Skin epidermis (tissue), 12 donors: Measurements from ENCODE around the gene LPIN2.
"Not testable (repeated sequence)": the region's sequence is repeated elsewhere in the genome, so short reads cannot be mapped to it uniquely, and the experiment has no call there.

Source experiments
- H3K27ac ChIP-seq, 21 experiments: fragments of 200-600 bp; sonication (generic) in 11 of 21; one replicate each; pipeline ENCODE4 v1.5.0; 2020; ENCODE audit warnings: mild to moderate bottlenecking in 3 of 21, inconsistent platforms in 2 of 21, moderate library complexity in 2 of 21
- H3K4me3 ChIP-seq, 7 experiments: fragments of 200-600 bp; sonication (generic) in 2 of 7; one replicate each; pipeline ENCODE4 v1.5.0; 2020; ENCODE audit warnings: inconsistent platforms in 2 of 7, mild to moderate bottlenecking in 2 of 7, moderate library complexity in 1 of 7

The LPIN2 gene, protein sequence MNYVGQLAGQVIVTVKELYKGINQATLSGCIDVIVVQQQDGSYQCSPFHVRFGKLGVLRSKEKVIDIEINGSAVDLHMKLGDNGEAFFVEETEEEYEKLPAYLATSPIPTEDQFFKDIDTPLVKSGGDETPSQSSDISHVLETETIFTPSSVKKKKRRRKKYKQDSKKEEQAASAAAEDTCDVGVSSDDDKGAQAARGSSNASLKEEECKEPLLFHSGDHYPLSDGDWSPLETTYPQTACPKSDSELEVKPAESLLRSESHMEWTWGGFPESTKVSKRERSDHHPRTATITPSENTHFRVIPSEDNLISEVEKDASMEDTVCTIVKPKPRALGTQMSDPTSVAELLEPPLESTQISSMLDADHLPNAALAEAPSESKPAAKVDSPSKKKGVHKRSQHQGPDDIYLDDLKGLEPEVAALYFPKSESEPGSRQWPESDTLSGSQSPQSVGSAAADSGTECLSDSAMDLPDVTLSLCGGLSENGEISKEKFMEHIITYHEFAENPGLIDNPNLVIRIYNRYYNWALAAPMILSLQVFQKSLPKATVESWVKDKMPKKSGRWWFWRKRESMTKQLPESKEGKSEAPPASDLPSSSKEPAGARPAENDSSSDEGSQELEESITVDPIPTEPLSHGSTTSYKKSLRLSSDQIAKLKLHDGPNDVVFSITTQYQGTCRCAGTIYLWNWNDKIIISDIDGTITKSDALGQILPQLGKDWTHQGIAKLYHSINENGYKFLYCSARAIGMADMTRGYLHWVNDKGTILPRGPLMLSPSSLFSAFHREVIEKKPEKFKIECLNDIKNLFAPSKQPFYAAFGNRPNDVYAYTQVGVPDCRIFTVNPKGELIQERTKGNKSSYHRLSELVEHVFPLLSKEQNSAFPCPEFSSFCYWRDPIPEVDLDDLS

DNA sequence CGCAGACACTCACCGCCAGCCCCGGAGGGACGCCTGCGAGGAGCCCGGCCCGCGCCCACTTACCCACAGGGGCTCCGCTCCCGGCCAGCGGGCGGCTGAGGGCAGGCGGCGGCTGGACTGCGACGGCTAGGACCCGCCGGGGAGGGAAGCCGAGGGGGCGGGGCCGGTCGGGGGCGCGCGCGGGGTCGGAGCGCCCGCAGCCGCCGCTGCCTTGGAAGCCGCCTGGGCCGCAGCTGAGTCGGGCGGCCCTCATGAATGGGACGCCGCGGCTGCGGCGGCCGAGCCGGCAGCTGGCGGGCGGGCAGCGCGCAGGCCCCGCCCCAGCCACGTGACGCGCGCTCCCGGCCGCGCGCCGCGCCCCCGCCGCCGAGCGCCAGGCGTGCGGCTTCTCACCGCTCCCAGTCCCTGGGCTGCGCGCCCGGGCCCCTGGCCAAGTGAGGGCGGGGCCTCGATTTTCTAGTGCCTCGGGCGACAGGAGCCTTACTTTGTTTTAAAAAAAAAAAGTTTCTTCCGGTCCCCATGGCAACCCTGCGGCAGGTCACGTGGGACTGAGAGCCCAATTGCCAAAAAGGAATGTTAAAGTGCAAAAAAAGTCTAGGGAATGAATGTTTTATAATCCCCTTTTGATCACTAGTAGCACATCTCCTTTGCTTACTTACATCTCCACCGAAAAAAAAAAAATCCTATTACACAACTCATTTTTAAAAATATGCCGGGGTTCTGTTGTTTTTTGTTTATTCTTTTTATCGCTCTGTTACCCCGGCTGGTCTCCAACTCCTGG lies at the start of gene LPIN2:
Gene LPIN2 (minus strand): TSS at position 121 of the 781 bp plus-strand sequence. CDS start 52,304 bp downstream, outside the sequence.
- Histone ChIP-seq H3K4me3 (peak within 1 kb of the TSS; percentile 56 to 93 (median 79)), H3K27ac (peak within 1 kb of the TSS; percentile 80 to 98 (median 90))

DNA sequence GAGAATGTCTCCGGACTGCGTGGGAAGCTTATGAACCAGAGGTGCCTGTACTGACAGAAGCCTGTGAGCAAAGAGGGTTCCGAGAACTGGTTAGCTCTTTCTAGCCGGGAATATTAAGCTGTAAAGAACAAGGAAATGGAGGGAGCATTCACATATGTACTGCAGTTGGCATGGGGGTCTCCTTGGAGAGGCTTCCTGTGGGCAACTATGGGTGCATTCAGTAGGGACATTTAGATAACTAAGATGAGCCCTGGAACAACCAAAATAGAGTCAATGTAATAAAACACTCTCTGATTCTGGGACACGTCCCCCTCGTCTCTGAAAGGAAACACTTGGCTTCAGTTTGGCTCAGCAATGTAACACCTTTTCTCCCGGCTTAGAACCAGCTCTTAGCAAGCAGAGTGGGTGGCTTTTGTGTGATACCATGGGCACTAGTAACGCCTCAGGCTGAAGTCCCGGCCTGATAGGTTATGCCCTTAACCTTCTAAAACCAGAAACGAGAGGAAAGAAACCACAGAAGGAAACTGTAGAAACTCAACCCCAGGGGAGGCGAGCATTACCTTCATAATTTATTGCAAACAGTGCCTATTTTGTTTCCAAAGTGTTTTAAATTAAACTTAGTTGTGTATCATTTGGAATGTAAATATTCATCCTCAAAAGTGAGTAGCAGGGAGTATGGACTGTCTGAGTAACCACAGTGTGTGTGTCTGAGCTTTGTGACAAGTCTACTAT lies 48.8 kb upstream of the LPIN2 start:
- H3K4me3 ChIP-seq, result no peak overlapping the region
- peak overlapping the region in 9 of 21 experiments; percentile 44 to 84 (median 76) for H3K27ac ChIP-seq

DNA sequence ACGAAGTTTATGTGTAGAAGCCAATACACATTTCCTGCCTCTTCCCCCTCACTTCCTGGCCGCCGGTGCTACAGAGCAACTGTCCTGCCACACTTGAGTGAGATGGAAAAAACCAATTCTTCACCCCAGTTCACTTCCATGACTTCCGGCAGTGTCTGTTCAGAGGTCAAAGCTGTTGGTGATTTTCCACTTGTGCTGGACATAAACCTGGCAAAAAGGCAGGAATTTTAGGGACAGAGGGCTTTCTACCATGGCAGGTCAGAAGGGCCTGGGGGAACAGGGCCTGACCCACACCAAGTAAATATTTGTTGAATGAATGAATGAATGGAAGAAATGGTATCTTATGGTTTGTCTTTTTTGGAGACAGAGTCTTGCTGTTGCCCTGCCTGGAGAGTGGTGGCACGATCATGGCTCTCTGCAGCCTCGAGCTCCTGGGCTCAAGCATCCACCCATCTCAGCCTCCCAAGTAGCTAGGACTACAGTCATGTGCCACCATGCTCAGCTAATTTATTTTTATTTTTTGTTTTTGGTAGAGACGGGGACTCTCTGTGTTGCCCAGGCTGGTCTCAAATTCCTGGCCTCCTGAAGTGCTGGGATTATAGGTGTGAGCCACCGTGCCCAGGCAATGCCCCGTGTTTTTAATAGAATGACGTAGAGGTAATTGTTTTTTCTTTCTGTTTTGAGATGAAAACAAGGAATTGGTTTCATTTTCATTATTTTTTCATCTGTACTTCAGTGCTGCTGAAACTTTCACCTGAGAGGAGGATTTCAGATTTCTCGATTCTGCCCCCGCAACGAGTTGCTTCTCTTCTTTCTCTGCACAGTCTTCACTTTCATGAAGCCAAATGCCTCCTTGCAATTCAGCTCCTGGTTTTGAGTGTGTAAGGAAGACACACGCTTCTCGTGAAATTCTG lies 48.0 kb upstream of the LPIN2 start:
- H3K4me3 ChIP-seq, result no peak overlapping the region
- peak overlapping the region in 16 of 21 experiments; percentile 5 to 84 (median 55) for H3K27ac ChIP-seq

DNA sequence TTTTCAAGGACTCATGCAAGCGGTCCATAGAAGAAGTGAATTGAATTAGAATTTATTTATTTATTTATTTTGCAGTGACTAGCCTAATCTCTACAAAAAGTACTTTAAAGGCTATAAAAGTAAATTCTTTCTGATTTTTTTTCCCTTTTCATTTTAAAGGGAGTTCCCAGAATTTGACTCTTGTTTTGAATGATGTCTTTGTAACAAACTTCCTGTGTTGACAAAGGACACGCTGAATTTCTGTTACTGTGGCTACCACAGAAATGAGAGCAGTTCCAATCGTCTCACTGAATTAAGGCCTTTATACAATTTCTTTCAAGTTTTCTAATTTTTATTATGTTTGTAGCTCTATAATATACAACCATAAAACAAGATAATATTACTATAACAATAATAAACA lies 46.3 kb upstream of the LPIN2 start:
- peak overlapping the region in 12 of 21 experiments; percentile 12 to 84 (median 55) for H3K27ac ChIP-seq
- no peak overlapping the region for H3K4me3 ChIP-seq

DNA sequence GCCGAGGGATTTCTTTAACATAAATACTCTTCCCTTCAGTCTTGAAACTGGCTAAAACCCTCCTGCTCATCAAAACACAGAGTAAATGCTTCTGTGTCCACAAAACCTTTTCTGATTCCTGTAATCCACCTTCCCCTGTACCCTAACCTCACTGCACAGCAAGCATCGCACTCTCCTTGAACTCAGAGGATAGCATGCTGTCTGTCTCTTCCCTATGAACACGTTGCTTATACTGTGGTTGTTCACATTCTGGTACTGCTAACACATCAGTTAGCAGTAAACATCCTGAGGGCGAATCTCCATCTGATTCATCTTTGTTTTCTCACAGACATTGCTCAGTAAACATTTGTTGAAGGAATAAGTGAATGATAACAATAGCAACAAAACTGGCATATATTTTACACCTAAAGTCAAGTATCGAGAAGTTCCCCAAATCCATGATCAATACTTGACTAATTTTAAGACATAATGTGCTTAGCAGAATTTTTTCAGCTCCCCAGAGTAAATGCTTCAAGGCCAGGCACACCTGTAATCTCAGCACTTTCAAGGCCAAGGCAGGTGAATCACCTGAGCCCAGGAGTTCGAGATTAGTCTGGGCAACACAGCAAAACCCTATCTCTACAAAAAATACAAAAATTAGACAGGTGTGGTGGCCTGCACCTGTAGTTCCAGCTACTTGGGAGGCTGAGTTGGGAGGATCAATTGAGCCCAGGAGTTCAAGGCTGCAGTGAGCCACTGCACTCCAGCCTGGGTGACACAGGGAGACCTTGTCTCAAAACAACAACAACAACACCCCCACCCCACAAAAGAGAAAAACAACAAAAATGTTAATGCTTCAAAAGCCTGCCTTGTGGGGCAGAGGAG lies 45.6 kb upstream of the LPIN2 start:
- Histone ChIP-seq H3K27ac (peak overlapping the region in 10 of 21 experiments; percentile 19 to 84 (median 66)), H3K4me3 (no peak overlapping the region)

DNA sequence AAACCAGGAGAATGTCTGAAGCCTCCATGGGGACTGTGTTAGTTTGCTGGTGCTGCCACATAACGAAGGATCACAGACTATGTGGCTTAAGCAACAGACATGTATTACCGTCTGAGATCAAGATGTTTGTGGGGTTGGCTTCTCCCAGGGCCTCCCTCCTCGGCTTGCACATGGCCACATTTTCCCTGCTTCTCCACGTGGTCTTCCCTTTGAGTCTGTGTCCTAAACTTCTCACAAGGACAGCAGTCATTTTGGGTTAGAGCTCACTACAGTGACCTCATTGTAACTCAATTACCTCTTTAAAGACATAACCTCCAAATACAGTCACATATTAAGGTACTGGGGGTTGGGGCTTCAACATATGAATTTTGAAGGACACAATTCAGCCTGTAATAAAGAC lies 44.6 kb upstream of the LPIN2 start:
- peak overlapping the region in 4 of 21 experiments; percentile 4 to 84 (median 78) for H3K27ac ChIP-seq
- no peak overlapping the region for H3K4me3 ChIP-seq

DNA sequence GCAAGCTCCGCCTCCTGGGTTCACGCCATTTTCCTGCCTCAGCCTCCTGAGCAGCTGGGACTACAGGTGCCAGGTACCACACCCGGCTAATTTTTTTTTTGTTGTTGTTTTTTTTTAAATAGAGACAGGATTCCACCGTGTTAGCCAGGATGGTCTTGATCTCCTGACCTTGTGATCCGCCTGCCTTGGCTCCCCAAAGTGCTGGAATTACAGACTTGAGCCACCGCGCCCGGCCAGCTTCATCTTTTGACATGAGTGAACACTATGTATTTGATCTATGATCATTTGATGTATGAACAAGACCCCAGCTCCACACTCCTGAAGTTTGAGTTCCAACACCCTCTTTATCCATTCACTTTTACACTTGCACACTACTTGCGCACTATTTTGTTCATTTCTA lies 43.4 kb upstream of the LPIN2 start:
- Histone ChIP-seq H3K27ac (no peak overlapping the region), H3K4me3 (no peak overlapping the region)

DNA sequence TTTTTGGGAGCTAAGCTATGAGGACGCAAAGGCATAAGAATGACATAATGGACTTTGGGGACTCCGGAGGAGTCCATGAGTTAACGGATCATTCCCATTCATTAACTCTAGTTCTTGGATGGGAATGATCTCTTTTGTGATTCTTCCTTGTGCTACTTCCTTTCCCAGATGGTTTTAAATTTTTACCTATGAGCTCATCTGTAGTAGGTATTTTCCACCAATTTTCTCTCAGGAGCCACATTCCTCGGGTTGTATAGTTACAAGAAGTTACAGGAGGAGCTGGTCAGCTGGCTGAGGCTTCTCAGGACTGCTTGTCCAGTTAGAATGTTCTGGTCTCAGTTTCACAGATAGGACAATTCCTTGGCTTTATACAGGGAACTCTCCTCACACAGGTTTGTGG lies 42.9 kb upstream of the LPIN2 start:
- H3K27ac ChIP-seq, result no peak overlapping the region
- H3K4me3 ChIP-seq, result no peak overlapping the region

DNA sequence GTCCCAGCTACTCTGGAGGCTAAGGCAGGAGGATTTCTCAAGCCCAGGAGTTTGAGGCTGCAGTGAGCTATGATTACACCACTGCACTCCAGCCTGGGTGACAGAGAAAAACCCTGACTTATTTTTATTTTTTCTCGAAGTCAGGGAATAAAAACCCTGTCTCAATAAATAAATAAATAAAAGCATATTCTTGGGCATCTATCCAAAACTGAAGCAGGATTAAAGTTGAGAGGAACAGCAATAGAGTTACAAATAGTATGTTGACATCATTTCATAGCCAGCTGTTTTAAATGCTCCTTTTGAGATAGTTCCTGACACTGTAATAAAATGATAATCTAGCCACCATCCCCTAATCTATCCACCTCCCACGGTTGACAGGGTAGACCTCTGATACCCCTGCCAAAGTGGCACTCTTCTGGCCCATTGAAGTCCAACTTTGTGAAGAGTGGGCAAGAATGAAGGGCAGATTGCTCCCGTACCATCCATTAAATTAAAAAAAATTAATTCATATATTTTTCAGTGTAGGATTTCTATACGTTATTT lies 42.3 kb upstream of the LPIN2 start:
- no peak overlapping the region for H3K27ac ChIP-seq
- H3K4me3 ChIP-seq, result no peak overlapping the region

DNA sequence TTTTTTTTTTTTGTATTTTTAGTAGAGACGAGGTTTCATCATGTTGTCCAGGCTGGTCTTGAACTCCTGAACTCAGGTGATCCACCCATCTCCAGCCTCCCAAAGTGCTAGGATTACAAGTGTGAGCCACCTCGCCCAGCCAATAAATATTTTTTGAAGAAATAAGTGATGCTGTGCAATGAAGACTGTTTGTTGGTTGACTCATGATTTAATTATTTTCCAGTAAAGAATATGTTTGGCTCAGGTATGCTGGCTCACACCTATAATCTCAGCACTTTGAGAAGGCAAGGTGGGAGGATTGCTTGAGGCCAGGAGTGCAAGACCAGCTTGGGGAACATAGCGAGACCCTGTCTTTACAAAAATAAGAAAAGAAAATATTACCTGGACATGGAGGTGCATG lies 41.8 kb upstream of the LPIN2 start:
- Histone ChIP-seq H3K27ac (no peak overlapping the region), H3K4me3 (no peak overlapping the region)

DNA sequence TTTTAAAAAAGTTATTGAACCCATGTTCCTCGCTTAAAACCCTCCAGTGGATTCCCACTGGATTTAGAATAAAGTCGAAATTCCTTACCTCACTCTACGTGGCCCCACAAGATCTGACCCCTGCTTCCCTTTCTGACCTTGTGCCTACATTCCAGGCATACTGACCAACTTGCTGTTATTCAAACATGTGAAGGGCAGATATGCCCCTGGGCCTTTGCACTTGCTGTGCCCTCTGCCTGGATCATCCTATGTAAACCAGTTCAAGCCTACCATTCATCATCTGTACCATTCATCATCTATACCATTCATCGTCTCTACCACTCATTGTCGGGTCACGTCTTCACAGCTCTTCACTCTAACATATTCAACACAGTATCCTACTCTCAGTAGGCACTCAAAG lies 41.3 kb upstream of the LPIN2 start:
- Histone ChIP-seq H3K27ac (no peak overlapping the region), H3K4me3 (no peak overlapping the region)

DNA sequence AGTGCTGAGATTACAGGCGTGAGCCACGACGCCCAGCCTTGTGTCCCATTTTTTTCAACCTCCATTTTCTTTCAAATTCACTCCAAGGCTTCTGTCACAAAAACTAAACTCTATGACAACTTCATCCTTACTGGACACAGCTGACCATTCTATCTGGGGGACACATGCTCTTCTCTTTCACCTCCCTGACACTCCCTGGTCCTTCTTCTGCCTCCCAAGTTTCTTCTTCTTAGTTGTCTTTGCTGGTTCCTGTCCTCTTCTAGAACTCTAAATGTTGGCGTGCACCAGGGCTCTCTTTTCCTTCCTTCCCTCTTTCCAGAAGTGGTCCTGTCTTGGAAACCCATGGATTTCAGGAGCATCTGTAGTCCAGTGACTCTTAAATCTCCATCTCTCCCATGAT lies 40.1 kb upstream of the LPIN2 start:
- H3K27ac ChIP-seq, result no peak overlapping the region
- H3K4me3 ChIP-seq, result no peak overlapping the region

DNA sequence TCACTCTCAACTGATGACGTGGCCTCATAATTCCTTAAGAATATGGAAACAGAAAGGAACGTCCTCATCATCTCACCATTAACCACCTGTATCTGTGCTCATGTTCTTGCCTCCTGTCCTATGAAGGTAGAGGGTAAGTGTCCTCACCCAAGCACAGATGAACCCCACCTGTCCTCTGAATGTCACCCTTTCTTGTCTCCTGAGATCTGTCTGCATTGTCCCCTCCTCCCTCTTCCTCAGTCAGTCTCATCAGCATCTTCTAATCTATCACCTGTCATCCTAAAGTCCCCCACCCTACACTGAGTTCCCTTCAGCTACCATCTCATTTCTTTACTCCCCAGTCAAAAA lies 39.4 kb upstream of the LPIN2 start:
- no peak overlapping the region for H3K27ac ChIP-seq
- no peak overlapping the region for H3K4me3 ChIP-seq

DNA sequence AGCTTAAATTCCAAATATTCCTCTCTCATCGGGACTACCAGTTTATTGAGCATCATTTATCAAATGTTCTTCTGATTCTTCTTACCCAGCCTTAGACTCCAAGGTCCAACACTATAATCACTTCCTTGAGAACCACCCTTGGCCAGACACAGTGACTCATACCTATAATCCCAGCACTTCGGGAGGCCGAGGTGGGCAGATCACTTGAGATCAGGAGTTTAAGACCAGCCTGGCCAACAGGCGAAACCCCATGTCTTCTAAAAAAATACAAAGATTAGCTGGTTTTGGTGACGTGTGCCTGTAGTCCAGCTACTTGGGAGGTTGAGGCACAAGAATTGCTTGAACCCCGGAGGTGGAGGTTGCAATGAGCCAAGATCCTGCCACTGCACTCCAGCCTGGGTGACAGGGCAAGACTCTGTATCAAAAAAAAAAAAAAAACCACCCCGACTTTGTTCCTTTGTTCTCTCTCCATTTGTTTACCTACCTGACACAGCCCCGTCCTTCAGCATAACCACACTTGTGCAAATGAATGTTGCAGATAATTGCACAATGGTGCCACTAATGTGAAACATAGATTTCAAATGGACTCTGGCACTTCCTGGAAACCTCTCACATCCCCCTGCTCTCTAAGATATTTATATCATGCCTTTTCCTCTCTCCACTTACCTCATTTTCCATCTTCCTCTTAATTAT lies 38.9 kb upstream of the LPIN2 start:
- Histone ChIP-seq H3K4me3 (no peak overlapping the region), H3K27ac (no peak overlapping the region)

DNA sequence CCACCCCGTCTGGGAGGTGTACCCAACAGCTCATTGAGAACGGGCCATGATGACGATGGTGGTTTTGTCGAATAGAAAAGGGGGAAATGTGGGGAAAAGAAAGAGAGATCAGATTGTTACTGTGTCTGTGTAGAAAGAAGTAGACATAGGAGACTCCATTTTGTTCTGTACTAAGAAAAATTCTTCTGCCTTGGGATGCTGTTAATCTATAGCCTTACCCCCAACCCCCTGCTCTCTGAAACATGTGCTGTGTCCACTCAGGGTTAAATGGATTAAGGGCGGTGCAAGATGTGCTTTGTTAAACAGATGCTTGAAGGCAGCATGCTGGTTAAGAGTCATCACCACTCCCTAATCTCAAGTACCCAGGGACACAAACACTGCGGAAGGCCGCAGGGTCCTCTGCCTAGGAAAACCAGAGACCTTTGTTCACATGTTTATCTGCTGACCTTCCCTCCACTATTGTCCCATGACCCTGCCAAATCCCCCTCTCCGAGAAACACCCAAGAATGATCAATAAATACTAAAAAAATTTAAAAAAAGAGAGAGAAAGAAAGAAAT lies 37.0 kb upstream of the LPIN2 start:
- not testable (repeated sequence) for H3K27ac ChIP-seq, H3K4me3 ChIP-seq

DNA sequence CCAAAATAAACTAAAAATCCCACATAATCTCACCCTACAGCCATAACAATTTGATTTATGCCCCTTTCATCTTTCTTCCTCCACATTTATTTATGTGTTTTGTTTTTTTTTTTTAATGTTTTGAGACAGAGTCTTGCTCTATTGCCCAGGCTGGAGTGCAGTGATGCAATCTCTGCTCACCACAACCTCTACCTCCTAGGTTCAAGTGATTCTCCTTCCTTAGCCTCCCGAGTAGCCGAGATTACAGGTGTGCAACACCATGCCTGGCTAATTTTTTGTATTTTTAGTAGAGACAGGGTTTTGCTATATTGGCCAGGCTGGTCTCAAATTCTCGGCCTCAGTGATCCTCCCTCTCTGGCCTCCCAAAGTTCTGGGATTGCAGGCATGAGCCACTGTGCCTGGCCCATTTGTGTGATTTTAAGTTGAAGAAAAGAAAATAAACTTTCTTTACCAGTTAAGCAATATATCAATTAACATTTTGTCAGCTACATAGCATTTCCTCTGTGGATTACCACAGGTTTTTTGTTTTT lies 35.9 kb upstream of the LPIN2 start:
- Histone ChIP-seq H3K4me3 (no peak overlapping the region), H3K27ac (no peak overlapping the region)
